SK-N-SH treated with all-trans-retinoic acid at 6 μM for 48 hours (cell line): ENCODE results near the gene TBC1D3B.

Experiments
- ATAC-seq: fragments of 200-7000 bp; cut with Tn5 transposase; 3 replicates; pipeline ENCODE4 v1.9.1; 2020; ENCODE audit warnings: mild to moderate bottlenecking, moderate library complexity
- BACH2 ChIP-seq: fragments of 250-450 bp; sonication (Bioruptor Pico); IDR thresholded peaks from 2 replicates; pipeline ENCODE4 v1.9.0; 2021; ENCODE audit warnings: mild to moderate bottlenecking, borderline replicate concordance
- CREB5 ChIP-seq: fragments of 250-450 bp; sonication (Bioruptor Pico); IDR thresholded peaks from 2 replicates; pipeline ENCODE4 v1.5.1; 2020; ENCODE audit warnings: low read depth, mild to moderate bottlenecking, moderate library complexity
- CSDC2 ChIP-seq: fragments of 250-450 bp; sonication (Bioruptor Pico); IDR thresholded peaks from 2 replicates; pipeline ENCODE4 v1.5.0; 2020; ENCODE audit warnings: mild to moderate bottlenecking, moderate library complexity
- CSRNP3 ChIP-seq: fragments of 250-450 bp; sonication (Bioruptor Pico); IDR thresholded peaks from 2 replicates; pipeline ENCODE4 v1.5.1; 2021; ENCODE audit warnings: mild to moderate bottlenecking, moderate library complexity
- ESRRG ChIP-seq: fragments of 250-450 bp; sonication (Bioruptor Pico); IDR thresholded peaks from 2 replicates; pipeline ENCODE4 v1.6.1; 2021; ENCODE audit warnings: mild to moderate bottlenecking
- GLIS3 ChIP-seq: fragments of 250-450 bp; sonication (Bioruptor Pico); IDR thresholded peaks from 2 replicates; pipeline ENCODE4 v1.5.0; 2020; ENCODE audit warnings: mild to moderate bottlenecking, moderate library complexity
- ISL1 ChIP-seq: fragments of 250-450 bp; sonication (Bioruptor Pico); IDR thresholded peaks from 2 replicates; pipeline ENCODE4 v2.1.2; 2022; ENCODE audit warnings: mild to moderate bottlenecking, moderate library complexity
- OSR1 ChIP-seq: fragments of 250-450 bp; sonication (Bioruptor Pico); IDR thresholded peaks from 2 replicates; pipeline ENCODE4 v1.8.0; 2022; ENCODE audit warnings: moderate library complexity, mild to moderate bottlenecking, inconsistent platforms
- PATZ1 ChIP-seq: fragments of 250-450 bp; sonication (Bioruptor Pico); IDR thresholded peaks from 2 replicates; pipeline ENCODE4 v1.8.0; 2020; ENCODE audit warnings: mild to moderate bottlenecking, moderate library complexity, borderline replicate concordance
- POU6F1 ChIP-seq: fragments of 250-450 bp; sonication (Bioruptor Pico); IDR thresholded peaks from 2 replicates; pipeline ENCODE4 v1.8.0; 2021; ENCODE audit warnings: low read depth, mild to moderate bottlenecking, moderate library complexity, borderline replicate concordance
- PPARA ChIP-seq: fragments of 250-450 bp; sonication (Bioruptor Pico); IDR thresholded peaks from 2 replicates; pipeline ENCODE4 v1.5.0; 2020; ENCODE audit warnings: mild to moderate bottlenecking, borderline replicate concordance
- RARB ChIP-seq: fragments of 250-450 bp; sonication (Bioruptor Pico); IDR thresholded peaks from 2 replicates; pipeline ENCODE4 v1.8.0; 2021; ENCODE audit warnings: mild to moderate bottlenecking, moderate library complexity
- SNAI2 ChIP-seq: fragments of 250-450 bp; sonication (Bioruptor Pico); IDR thresholded peaks from 2 replicates; pipeline ENCODE4 v1.5.0; 2020; ENCODE audit warnings: mild to moderate bottlenecking, moderate library complexity
- TCF4 ChIP-seq: fragments of 250-450 bp; sonication (Bioruptor Pico); IDR thresholded peaks from 2 replicates; pipeline ENCODE4 v1.8.0; 2021; ENCODE audit warnings: mild to moderate bottlenecking, moderate library complexity, borderline replicate concordance
- TOX ChIP-seq: fragments of 250-450 bp; sonication (Bioruptor Pico); IDR thresholded peaks from 2 replicates; pipeline ENCODE4 v1.8.0; 2021; ENCODE audit warnings: mild to moderate bottlenecking, moderate library complexity, borderline replicate concordance
- TSHZ2 ChIP-seq: fragments of 250-450 bp; sonication (Bioruptor Pico); IDR thresholded peaks from 2 replicates; pipeline ENCODE4 v1.5.0; 2020; ENCODE audit warnings: mild to moderate bottlenecking, moderate library complexity
- ZC3H10 ChIP-seq: fragments of 250-450 bp; sonication (Bioruptor Pico); IDR thresholded peaks from 2 replicates; pipeline ENCODE4 v1.5.1; 2021; ENCODE audit warnings: mild to moderate bottlenecking, moderate library complexity
- ZFP3 ChIP-seq: fragments of 250-450 bp; sonication (Bioruptor Pico); IDR thresholded peaks from 2 replicates; pipeline ENCODE4 v1.5.0; 2020; ENCODE audit warnings: mild to moderate bottlenecking, moderate library complexity
- ZFP30 ChIP-seq: fragments of 450-650 bp; formaldehyde crosslinking; IDR thresholded peaks from 2 replicates; pipeline ENCODE4 v1.5.0; 2022; ENCODE audit warnings: mild to moderate bottlenecking, moderate library complexity
- ZNF70 ChIP-seq: fragments of 450-650 bp; formaldehyde crosslinking; IDR thresholded peaks from 2 replicates; pipeline ENCODE4 v1.5.0; 2020; ENCODE audit warnings: mild to moderate bottlenecking, moderate library complexity
- ZNF8 ChIP-seq: fragments of 450-650 bp; formaldehyde crosslinking; IDR thresholded peaks from 2 replicates; pipeline ENCODE4 v1.5.0; 2020; ENCODE audit warnings: mild to moderate bottlenecking, moderate library complexity

Gene TBC1D3B

GRCh38 chr17:36136036-36136435, 40.4 kb downstream of the TBC1D3B start:
- ATAC-seq = no peak
- no peak for TF ChIP-seq RARB (CRISPR knock-in tag)
- no peak for TF ChIP-seq POU6F1
- no peak for TF ChIP-seq ZNF70 (CRISPR knock-in tag)
- TF ChIP-seq TCF4 (CRISPR knock-in tag) = no peak
- TF ChIP-seq TSHZ2 (CRISPR knock-in tag) = no peak
- no peak for TF ChIP-seq BACH2 (CRISPR knock-in tag)
- no peak for TF ChIP-seq SNAI2 (CRISPR knock-in tag)
- no peak for TF ChIP-seq TOX (CRISPR knock-in tag)
- no peak for TF ChIP-seq PATZ1
- TF ChIP-seq ESRRG (CRISPR knock-in tag) = no peak
- no peak for TF ChIP-seq CSRNP3 (CRISPR knock-in tag)
- no peak for TF ChIP-seq ZFP30

GRCh38 chr17:36135465-36135864, 41.0 kb downstream of the TBC1D3B start:
- no peak for ATAC-seq
- TF ChIP-seq CSDC2 (CRISPR knock-in tag) = no peak
- TF ChIP-seq PPARA = no peak
- TF ChIP-seq BACH2 (CRISPR knock-in tag) = no peak
- TF ChIP-seq CREB5 = no peak
- no peak for TF ChIP-seq ZNF70 (CRISPR knock-in tag)
- TF ChIP-seq ZC3H10 (CRISPR knock-in tag) = no peak
- TF ChIP-seq OSR1 (CRISPR knock-in tag) = no peak
- TF ChIP-seq ISL1 (CRISPR knock-in tag) = no peak
- TF ChIP-seq SNAI2 (CRISPR knock-in tag) = no peak
- TF ChIP-seq CSRNP3 (CRISPR knock-in tag) = no peak
- no peak for TF ChIP-seq ZFP3 (CRISPR knock-in tag)

- no peak for ATAC-seq
- TF ChIP-seq ZC3H10 (CRISPR knock-in tag) (no peak), SNAI2 (CRISPR knock-in tag) (no peak), RARB (CRISPR knock-in tag) (no peak), ZNF8 (CRISPR knock-in tag) (no peak), CREB5 (no peak), GLIS3 (CRISPR knock-in tag) (no peak), POU6F1 (no peak), TCF4 (CRISPR knock-in tag) (no peak), TOX (CRISPR knock-in tag) (no peak), ZNF70 (CRISPR knock-in tag) (no peak)
Measured at GRCh38 chr17:36133602-36134236, 42.7 kb downstream of the TBC1D3B start.
